BE2C (cell line): ENCODE data around the gene CASP2.

Experiments
- DNase-seq: peaks from one replicate; pipeline ENCODE4 v3.0.0-alpha.2; 2020
- H3K27me3 ChIP-seq: fragments of 250-450 bp; sonication (Bioruptor Pico); 2 replicates; pipeline ENCODE4 v1.5.1; 2020; ENCODE audit warnings: mild to moderate bottlenecking
- H3K36me3 ChIP-seq: fragments of 250-450 bp; sonication (Bioruptor Pico); 2 replicates; pipeline ENCODE4 v1.5.1; 2020; ENCODE audit warnings: mild to moderate bottlenecking
- H3K4me1 ChIP-seq: fragments of 250-450 bp; sonication (Bioruptor Pico); 2 replicates; pipeline ENCODE4 v1.5.1; 2020
- H3K4me3 ChIP-seq: 2 replicates; pipeline ENCODE4 v1.5.1; 2011; ENCODE audit warnings: low read depth, low read length
- H3K9me3 ChIP-seq: fragments of 250-450 bp; sonication (Bioruptor Pico); 2 replicates; pipeline ENCODE4 v1.5.1; 2020
- CTCF ChIP-seq: IDR thresholded peaks from 2 replicates; pipeline ENCODE4 v1.5.1; 2012; ENCODE audit warnings: mild to moderate bottlenecking, low read depth, low read length

Gene CASP2

GRCh38 chr7:143269251-143269650 is 18.9 kb upstream of the CASP2 start:
- no peaks in the 10 kb centered on the region for H3K27me3 ChIP-seq
- DNase-seq: no peak
- H3K4me1 ChIP-seq: no peaks in the 10 kb centered on the region
- no peak overlapping the region for H3K4me3 ChIP-seq
- TF ChIP-seq CTCF: no peak
- H3K36me3 ChIP-seq: no peaks in the 10 kb centered on the region; the same call in 1 of the 2 replicates
- no peaks in the 10 kb centered on the region for H3K9me3 ChIP-seq

GRCh38 chr7:143271240-143271639 is 16.9 kb upstream of the CASP2 start:
- Histone ChIP-seq H3K4me1 (no peaks in the 10 kb centered on the region), H3K9me3 (no peaks in the 10 kb centered on the region), H3K27me3 (no peaks in the 10 kb centered on the region; the same call in 1 of the 2 replicates), H3K4me3 (no peak overlapping the region), H3K36me3 (no peaks in the 10 kb centered on the region; the same call in 1 of the 2 replicates)
- TF ChIP-seq CTCF: no peak
- DNase-seq: no peak

GRCh38 chr7:143272871-143273270 is 15.3 kb upstream of the CASP2 start:
- Histone ChIP-seq H3K27me3 (no peaks in the 10 kb centered on the region; the same call in 1 of the 2 replicates), H3K36me3 (no peaks in the 10 kb centered on the region; the same call in 1 of the 2 replicates), H3K4me3 (no peak overlapping the region), H3K4me1 (no peaks in the 10 kb centered on the region), H3K9me3 (no peaks in the 10 kb centered on the region)
- no peak for TF ChIP-seq CTCF
- DNase-seq: no peak

- Histone ChIP-seq H3K9me3 (no peaks in the 10 kb centered on the region), H3K4me1 (peaks cover 11% of the 10 kb centered on the region), H3K4me3 (no peak overlapping the region), H3K27me3 (no peaks in the 10 kb centered on the region; the same call in 1 of the 2 replicates), H3K36me3 (no peaks in the 10 kb centered on the region)
- no peak for DNase-seq
- TF ChIP-seq CTCF: no peak
These were observed 8.7 kb upstream of the CASP2 start for GRCh38 chr7:143279186-143280098.

GRCh38 chr7:143280160-143280559 is 8.0 kb upstream of the CASP2 start:
- peaks cover 12% of the 10 kb centered on the region for H3K4me1 ChIP-seq
- no peak for TF ChIP-seq CTCF
- no peaks in the 10 kb centered on the region for H3K9me3 ChIP-seq
- DNase-seq: no peak
- no peaks in the 10 kb centered on the region; the same call in 1 of the 2 replicates for H3K27me3 ChIP-seq
- no peak overlapping the region for H3K4me3 ChIP-seq
- no peaks in the 10 kb centered on the region for H3K36me3 ChIP-seq

- DNase-seq: no peak
- H3K27me3 ChIP-seq: no peaks in the 10 kb centered on the region; the same call in 1 of the 2 replicates
- no peaks in the 10 kb centered on the region for H3K36me3 ChIP-seq
- no peak overlapping the region for H3K4me3 ChIP-seq
- no peak for TF ChIP-seq CTCF
- peaks cover 12% of the 10 kb centered on the region for H3K4me1 ChIP-seq
- no peaks in the 10 kb centered on the region for H3K9me3 ChIP-seq
These were observed 7.6 kb upstream of the CASP2 start for GRCh38 chr7:143280566-143280965.
